Effector memory CD4-positive, alpha-beta T cell (primary cell): ENCODE data around the gene CRB2.

Experiments used
- DNase-seq, 3 donors: peaks; one replicate each; pipeline ENCODE4 v3.0.0-alpha.2; 2020
- H3K27ac ChIP-seq: 2 replicates; pipeline ENCODE4 v1.7.0; 2013; ENCODE audit warnings: mild to moderate bottlenecking, low read length, moderate library complexity; ENCODE audit not compliant: insufficient read depth, poor library complexity, severe bottlenecking
- H3K27me3 ChIP-seq: replicated peaks from 2 replicates; pipeline ENCODE4 v1.7.0; 2013; ENCODE audit warnings: mild to moderate bottlenecking, low read length; ENCODE audit not compliant: insufficient read depth, control insufficient read depth, poor library complexity, severe bottlenecking
- H3K36me3 ChIP-seq: 2 replicates; pipeline ENCODE4 v1.7.0; 2013; ENCODE audit warnings: mild to moderate bottlenecking, low read length, moderate library complexity; ENCODE audit not compliant: control insufficient read depth, insufficient read depth
- H3K4me1 ChIP-seq: 2 replicates; pipeline ENCODE4 v1.7.0; 2013; ENCODE audit warnings: low read length, mild to moderate bottlenecking; ENCODE audit not compliant: control insufficient read depth, insufficient read depth, poor library complexity, severe bottlenecking
- H3K4me3 ChIP-seq: 2 replicates; pipeline ENCODE4 v1.7.0; 2013; ENCODE audit warnings: low read length, low read depth, mild to moderate bottlenecking; ENCODE audit not compliant: insufficient read depth, poor library complexity, severe bottlenecking
- H3K9me3 ChIP-seq: 2 replicates; pipeline ENCODE4 v1.7.0; 2013; ENCODE audit warnings: mild to moderate bottlenecking, low read length, moderate library complexity; ENCODE audit not compliant: control insufficient read depth

CRB2 gene

DNA sequence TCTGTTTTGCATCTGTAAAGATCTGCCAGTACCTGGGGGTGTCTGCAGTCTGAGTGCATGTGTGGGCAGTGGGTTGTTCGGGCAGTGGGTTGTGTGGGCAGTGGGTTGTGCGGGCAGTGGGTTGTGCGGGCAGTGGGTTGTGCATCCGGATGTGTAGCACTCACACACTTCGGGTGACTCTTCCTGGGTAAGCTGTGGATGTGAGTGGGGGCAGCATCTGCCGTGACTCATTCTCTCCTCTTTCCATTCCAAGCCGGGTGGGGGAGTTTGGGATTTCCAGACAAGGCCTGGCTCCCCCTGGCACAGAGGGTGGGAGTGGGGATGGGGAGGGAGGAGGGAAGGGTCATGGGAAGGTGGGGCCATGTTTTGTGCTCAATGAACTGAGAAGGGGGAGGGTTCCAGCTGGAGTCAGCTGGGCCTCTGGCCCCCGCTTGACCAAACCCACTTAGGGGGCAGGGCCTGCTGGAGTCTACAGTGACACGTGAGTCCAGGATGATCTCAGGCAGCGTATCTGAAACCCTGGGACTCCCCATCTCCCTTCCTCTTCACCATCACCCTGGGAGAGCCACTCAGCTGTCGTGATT, 8.3 kb downstream of the CRB2 start:
- no peaks in the 10 kb centered on the region for H3K27me3 ChIP-seq
- H3K36me3 ChIP-seq, result no peaks in the 10 kb centered on the region
- H3K9me3 ChIP-seq, result no peaks in the 10 kb centered on the region
- H3K4me3 ChIP-seq, result no peak overlapping the region
- no peak overlapping the region for H3K27ac ChIP-seq
- no peak for DNase-seq
- no peaks in the 10 kb centered on the region for H3K4me1 ChIP-seq

DNA sequence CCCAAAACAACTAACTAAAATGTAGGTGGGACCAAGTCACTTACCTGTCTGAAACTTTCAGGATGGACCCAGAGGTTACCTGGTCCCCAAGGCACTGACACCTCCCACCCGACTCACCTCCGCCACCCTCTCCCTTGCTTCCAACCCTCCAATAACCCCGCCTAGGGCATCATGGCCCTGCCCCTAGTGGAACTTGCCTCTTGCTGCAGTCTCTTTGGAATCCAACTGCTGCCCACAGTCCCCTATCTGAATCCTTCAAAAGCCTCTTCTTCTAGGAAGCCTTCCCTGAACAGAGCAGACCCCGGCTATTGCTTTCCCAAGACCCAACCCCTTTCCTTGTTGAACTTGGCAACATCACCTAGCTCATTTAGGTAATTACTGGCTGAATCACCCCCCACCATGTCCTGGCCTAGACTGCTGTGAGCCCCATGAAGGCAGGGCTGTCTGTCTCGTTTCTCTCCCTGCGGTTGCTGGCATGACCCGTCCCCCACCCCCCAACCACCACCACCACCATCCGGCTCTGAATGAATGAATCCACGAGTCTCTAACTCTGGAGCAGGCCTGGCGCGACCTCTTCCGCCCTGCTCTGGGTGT, 9.4 kb downstream of the CRB2 start:
- Histone ChIP-seq H3K27me3 (no peaks in the 10 kb centered on the region), H3K4me3 (no peak overlapping the region), H3K36me3 (no peaks in the 10 kb centered on the region), H3K9me3 (no peaks in the 10 kb centered on the region), H3K27ac (no peak overlapping the region), H3K4me1 (no peaks in the 10 kb centered on the region)
- no peak for DNase-seq

DNA sequence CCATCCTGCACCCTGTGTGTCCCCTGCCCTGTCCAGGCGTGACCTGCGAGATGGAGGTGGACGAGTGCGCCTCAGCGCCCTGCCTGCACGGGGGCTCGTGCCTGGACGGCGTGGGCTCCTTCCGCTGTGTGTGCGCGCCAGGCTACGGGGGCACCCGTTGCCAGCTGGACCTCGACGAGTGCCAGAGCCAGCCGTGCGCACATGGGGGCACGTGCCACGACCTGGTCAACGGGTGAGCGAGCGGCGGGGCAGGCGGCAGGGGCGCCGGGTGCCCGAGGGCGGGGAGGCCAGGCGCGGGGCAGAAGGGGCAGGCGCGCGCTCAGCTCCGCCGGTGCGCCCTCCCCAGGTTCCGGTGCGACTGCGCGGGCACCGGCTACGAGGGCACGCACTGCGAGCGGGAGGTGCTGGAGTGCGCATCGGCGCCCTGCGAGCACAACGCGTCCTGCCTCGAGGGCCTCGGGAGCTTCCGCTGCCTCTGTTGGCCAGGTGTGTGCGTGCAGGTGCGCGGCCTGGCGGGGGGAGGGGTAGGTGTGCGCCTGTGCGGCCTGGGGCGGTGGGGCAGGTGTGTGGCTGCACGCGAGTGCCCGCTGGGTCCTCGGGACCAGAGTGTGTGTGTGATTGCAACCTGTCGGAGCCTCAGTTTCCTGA, 10.0 kb downstream of the CRB2 start:
- H3K27me3 ChIP-seq, result no peaks in the 10 kb centered on the region
- H3K27ac ChIP-seq, result no peak overlapping the region
- H3K4me1 ChIP-seq, result no peaks in the 10 kb centered on the region
- no peaks in the 10 kb centered on the region for H3K9me3 ChIP-seq
- no peak for DNase-seq
- H3K36me3 ChIP-seq, result no peaks in the 10 kb centered on the region
- no peak overlapping the region for H3K4me3 ChIP-seq

DNA sequence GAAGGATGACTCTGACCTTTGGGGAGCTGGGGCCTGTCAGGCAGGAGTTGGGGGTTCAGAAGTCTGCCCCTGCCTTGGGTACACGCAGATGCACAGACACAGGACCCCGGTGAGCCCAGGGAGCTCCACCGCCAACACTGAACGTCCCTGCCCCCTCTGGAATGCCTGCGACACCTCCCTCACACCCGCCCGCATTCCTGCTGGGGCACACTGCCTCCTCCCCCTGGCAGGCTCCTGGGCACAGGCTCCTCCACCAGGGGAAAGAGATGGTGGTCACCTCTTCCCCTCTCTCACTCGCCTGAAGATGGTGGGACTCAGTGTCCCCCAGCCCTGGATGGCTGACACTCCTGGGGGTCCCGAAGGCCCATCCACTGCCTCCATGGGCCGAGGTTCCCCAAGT, 12.0 kb downstream of the CRB2 start:
- H3K4me3 ChIP-seq, result no peak overlapping the region
- H3K27ac ChIP-seq, result no peak overlapping the region
- H3K4me1 ChIP-seq, result no peaks in the 10 kb centered on the region
- H3K27me3 ChIP-seq, result peaks cover 12% of the 10 kb centered on the region
- no peaks in the 10 kb centered on the region for H3K36me3 ChIP-seq
- H3K9me3 ChIP-seq, result no peaks in the 10 kb centered on the region
- no peak for DNase-seq

DNA sequence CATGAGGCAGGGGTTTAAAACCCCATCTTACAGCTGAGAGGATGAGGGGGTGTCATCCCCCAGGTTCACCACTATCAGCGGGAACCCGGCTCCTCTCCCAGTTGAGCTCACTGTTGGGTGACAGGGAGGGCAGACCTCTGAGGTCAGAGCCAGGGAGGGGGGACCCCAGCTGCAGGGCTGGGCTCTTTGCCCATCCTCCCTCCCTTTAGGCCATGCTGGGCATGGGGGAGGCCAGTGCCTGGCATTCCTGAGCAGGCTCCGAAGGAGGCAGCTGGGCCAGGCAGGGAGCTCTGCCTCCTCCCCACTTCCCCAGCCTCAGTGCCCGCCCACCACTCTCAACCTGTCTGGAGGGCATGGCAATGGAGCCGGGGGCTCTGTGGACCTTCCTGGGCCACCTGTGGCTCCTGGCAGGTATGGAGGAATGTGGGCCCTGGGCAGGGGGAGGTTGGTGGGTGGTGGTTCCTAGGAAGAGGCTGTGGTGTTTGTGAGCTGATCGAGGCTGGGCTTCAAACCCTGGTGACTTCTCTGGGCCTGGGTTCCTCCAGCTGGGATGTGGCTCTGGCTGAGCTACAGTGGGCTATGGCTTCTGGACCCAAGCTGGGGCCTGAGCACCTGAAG, 12.6 kb downstream of the CRB2 start:
- Histone ChIP-seq H3K4me1 (no peaks in the 10 kb centered on the region), H3K36me3 (no peaks in the 10 kb centered on the region), H3K27me3 (peaks cover 12% of the 10 kb centered on the region), H3K9me3 (no peaks in the 10 kb centered on the region), H3K27ac (no peak overlapping the region), H3K4me3 (no peak overlapping the region)
- DNase-seq, result no peak

DNA sequence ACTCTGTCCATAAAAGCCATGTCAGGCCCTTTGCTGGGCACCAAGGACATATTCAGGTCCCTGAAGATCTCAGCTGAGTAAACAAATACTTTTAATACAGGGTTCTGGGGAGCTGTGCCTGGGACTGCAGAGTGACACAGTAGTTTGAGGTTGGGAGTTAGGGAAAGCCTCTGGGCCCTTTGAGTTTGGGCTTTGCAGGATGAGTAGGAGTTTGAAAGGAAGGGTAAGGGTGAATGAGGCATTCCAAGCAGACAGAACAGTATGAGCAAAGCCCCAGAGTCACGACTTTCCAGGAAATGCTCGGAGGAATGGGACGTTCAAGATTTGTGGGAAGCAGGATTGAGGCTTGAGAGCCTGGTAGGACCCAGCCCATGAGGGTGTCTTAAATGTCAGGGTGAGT, 13.3 kb downstream of the CRB2 start:
- Histone ChIP-seq H3K4me3 (no peak overlapping the region), H3K9me3 (no peaks in the 10 kb centered on the region), H3K27me3 (peaks cover 12% of the 10 kb centered on the region), H3K36me3 (no peaks in the 10 kb centered on the region), H3K4me1 (no peaks in the 10 kb centered on the region), H3K27ac (no peak overlapping the region)
- no peak for DNase-seq

DNA sequence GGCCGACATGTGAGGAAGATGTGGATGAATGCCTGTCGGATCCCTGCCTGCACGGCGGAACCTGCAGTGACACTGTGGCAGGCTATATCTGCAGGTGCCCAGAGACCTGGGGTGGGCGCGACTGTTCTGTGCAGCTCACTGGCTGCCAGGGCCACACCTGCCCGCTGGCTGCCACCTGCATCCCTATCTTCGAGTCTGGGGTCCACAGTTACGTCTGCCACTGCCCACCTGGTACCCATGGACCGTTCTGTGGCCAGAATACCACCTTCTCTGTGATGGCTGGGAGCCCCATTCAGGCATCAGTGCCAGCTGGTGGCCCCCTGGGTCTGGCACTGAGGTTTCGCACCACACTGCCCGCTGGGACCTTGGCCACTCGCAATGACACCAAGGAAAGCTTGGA, 14.1 kb downstream of the CRB2 start:
- Histone ChIP-seq H3K4me1 (no peaks in the 10 kb centered on the region), H3K36me3 (no peaks in the 10 kb centered on the region), H3K27me3 (peaks cover 12% of the 10 kb centered on the region), H3K9me3 (no peaks in the 10 kb centered on the region), H3K4me3 (no peak overlapping the region), H3K27ac (no peak overlapping the region)
- DNase-seq, result no peak

DNA sequence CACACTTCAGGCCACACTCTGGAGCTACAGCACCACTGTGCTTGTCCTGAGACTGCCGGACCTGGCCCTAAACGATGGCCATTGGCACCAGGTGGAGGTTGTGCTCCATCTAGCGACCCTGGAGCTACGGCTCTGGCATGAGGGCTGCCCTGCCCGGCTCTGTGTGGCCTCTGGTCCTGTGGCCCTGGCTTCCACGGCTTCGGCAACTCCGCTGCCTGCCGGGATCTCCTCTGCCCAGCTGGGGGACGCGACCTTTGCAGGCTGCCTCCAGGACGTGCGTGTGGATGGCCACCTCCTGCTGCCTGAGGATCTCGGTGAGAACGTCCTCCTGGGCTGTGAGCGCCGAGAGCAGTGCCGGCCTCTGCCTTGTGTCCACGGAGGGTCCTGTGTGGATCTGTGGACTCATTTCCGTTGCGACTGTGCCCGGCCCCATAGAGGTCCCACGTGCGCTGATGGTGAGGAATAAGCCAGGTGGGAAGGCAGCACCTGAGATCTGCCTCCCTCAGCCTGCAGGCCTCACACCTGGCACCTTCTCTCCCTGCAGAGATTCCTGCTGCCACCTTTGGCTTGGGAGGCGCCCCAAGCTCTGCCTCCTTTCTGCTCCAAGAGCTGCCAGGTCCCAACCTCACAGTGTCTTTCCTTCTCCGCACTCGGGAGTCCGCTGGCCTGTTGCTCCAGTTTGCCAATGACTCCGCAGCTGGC, 14.7 kb downstream of the CRB2 start:
- H3K4me3 ChIP-seq, result no peak overlapping the region
- no peaks in the 10 kb centered on the region for H3K9me3 ChIP-seq
- H3K4me1 ChIP-seq, result no peaks in the 10 kb centered on the region
- no peak for DNase-seq
- H3K27me3 ChIP-seq, result peaks cover 12% of the 10 kb centered on the region
- H3K27ac ChIP-seq, result no peak overlapping the region
- no peaks in the 10 kb centered on the region for H3K36me3 ChIP-seq

DNA sequence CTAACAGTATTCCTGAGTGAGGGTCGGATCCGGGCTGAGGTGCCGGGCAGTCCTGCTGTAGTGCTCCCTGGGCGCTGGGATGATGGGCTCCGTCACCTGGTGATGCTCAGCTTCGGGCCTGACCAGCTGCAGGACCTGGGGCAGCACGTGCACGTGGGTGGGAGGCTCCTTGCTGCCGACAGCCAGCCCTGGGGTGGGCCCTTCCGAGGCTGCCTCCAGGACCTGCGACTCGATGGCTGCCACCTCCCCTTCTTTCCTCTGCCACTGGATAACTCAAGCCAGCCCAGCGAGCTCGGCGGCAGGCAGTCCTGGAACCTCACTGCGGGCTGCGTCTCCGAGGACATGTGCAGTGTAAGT, 15.2 kb downstream of the CRB2 start:
- no peak overlapping the region for H3K4me3 ChIP-seq
- H3K27me3 ChIP-seq, result peaks cover 12% of the 10 kb centered on the region
- H3K27ac ChIP-seq, result no peak overlapping the region
- H3K36me3 ChIP-seq, result no peaks in the 10 kb centered on the region
- H3K4me1 ChIP-seq, result no peaks in the 10 kb centered on the region
- no peaks in the 10 kb centered on the region for H3K9me3 ChIP-seq
- no peak for DNase-seq
